HG03139 (cell line): Measurements from ENCODE around the gene CSTB.

Source experiments
- ATAC-seq: cut with Tn5 transposase; IDR thresholded peaks from one replicate; pipeline ENCODE4 v1.9.1; 2021; ENCODE audit not compliant: unreplicated experiment

Gene CSTB

DNA sequence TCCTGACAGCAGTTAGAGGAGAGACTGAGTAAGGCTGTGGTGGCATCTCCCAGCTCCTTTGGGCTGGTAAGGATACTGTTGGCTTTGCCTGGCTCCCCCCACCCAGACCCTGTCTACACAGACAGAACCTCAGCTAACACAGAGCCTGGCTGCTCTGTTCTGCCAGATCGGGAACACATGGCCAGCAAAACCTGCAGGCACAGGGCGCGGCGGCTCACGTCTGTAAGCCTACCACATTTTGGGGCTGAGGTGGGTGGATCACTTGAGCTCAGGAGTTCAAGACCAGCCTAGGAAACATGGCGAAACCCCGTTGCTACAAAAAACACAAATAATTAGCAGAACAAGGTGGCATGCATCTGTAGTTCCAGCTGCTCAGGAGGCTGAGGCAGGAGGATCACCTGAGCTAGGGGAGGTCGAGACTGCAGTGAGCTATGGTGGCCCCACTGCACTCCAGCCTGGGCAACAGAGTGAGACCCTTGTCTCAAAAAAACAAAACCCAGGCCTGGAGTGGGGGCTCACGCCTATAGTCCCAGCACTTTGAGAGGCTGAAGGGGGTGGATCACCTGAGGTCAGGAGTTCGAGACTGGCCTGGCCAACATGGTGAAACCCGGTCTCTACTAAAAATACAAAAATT, 6.7 kb downstream of the CSTB start:
- no peak for ATAC-seq

DNA sequence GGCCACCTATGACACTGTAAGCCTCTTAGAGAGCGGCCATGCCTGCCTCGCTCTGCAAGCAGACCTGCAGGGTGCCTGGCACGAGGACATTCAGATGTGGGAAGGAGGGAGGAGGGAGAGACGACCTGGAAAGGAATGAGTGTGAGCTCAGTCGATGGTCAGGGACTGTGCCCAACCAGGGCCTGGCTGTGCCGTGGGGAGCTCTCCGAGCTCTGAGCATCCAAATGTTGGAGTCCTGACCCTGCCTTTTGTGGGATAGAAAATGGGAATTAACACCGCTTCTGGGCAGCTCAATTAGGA, 7.3 kb downstream of the CSTB start:
- no peak for ATAC-seq

DNA sequence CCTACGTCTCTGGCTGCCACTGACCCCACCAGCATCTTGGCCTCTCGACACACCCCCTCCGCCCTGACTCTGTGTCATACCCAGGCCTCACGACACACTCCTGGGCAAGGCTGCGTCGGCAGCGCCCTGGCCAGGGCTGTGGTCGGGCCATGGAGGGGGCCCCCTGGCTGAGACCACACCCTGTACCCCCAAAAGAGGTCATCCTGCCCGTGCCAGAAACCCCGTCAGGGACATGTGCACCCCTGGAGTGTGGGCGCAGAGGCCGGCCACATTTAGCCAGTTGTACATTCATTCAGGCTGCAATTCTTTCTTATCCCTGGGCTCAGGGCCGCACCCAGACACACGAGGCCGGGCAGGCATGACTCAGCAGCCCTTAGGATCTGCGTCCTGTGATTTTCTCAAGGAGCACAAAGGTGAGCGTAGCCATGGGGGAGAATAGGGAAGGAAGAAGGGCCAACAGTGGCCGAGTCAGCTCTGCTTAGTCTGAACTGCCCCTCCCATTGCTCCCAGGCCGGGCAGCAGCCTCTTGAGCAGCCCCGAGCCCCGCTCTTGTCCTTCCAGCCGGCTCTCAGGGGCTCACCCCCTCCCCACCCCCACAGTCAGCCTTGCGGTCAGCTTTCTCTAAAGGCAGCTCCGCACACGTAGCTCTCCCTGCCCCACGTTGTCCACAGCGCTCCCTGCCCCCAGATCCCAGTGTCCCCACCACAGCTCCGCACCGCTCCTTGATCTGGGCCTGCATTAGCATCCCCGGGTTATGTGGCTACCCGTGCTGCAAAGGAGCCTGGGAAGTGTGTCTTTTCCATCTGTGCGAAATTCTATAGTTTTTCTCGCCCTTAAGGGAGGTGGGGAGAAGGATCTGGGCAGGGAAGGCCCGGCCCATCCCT, 7.9 kb downstream of the CSTB start:
- no peak for ATAC-seq

DNA sequence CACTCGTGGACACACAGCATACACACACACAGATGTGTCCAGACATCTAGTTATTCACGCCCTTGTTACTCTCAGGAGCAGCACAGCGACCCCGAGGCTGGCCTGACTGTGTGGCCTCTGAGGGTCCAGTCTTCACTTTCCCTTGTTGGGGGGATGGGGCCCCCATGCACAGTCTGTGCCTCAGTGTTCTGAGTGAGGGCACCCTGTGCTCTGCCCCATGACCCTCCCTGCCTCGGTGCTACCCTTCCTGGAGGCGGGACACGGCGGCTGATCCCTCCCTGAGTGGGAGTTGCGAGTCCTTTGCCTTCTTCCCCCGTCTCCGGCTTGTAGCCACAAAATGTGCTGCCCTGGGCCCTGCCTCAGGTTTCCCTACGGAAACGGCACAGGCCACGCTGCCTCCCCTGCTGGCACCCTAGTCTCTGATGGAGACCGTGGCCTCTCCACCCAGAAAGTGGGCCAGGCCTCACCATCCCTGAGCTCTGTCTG, 8.6 kb downstream of the CSTB start:
- no peak for ATAC-seq

DNA sequence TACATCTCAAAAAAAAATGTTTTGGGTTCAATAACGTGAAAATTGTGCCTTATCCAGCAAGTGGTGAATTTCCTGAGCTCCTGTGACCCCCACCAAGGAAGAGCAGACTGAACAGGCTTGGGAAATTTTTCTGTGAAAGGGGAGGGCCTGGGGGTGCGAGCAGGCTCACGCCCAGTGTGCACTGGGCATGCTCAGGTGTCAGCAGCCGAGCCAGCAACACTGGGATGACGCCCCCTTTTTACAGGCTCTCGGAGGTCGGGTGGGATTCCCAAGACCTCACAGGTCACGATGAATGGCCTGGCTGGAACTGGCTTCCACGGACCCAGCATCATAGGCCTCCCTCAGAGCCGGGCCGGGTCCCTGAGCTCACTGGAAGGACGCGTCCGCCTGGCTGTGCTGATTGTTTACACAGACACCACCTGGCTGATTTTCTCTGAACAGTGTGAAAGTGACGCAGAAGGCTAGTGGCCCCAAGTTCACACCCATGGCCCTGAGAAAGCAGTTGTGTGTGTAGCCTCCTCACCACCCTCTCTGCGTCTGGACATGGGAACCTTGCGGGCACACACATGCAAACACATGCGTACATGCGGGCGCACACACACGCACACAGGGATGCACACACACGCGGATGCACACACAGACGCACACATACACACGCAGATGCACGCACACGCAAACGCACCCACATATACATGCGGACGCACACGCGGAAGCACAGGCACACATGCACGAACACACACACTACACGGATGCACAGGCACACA, 9.2 kb downstream of the CSTB start:
- no peak for ATAC-seq

DNA sequence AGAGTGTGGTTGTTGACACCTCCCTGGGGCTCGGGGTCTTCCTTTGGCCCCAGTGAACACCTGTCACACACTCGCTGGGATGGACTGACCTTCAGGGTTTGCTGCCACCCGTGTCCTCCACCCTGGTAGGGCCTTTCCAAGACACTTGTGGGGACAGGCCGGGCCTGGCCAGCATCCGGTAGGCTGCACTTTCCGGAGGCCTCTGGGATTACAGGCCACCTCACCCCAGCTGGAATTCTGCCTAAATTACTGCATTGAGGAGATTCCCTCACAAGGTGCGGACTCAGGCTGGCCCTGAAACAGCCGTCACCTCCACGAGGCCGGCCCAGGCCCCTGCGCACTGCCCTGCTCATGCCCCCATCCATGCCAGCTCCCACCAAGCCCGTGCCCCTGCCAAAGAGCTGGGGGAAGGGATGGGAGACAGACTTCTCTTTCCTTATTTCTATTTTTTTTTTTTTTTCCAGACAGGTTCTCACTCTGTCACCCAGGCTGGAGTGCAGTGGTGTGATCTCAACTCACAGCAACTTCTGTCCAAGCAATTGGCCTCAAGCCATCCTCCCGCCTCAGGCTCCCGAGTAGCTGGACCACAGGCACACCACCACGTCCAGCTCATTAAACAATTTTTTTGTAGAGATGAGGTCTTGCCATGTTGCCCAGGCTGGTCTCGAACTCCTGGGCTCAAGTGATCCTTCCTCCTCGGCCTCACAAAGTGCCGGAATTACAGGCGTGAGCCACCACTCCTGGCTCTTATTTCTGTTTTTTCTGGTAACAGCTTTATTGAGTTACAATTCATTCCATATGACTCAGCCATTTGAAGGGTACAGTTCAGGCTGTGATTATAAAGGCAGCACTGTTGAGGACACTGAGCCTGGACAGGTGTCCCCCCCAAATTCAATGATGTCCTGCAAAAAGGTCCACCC, 11.3 kb downstream of the CSTB start:
- no peak for ATAC-seq

DNA sequence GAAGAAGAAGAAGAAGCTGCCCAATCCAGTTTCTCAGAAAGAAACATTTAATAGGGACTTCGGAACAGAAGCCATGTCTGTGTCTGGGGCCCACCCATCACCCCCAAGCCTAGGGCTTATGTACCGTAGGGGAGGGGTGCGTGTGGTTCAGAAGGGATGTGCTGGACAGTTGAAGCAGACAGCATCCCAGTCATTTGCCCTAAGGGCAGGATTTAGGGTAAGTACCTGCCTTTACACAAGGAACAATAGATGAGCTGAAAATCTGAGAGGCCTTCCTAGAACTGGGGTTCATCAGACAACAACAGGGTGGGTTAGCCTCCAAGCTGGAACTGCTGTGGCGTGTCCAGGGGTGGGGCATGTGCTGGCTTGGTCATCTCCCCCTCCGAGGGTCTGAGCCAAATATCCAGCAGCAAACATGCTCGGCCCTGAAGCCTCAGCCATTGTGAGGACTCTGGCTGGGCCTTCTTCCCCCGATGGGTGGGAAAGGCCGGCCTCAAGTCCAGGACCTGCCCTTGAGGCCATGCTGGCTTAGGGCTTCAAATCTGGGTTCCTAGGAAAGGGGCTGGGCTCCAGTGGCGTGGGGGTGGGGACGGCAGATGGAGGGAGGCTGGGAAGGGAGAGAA, 12.1 kb downstream of the CSTB start:
- ATAC-seq = no peak

DNA sequence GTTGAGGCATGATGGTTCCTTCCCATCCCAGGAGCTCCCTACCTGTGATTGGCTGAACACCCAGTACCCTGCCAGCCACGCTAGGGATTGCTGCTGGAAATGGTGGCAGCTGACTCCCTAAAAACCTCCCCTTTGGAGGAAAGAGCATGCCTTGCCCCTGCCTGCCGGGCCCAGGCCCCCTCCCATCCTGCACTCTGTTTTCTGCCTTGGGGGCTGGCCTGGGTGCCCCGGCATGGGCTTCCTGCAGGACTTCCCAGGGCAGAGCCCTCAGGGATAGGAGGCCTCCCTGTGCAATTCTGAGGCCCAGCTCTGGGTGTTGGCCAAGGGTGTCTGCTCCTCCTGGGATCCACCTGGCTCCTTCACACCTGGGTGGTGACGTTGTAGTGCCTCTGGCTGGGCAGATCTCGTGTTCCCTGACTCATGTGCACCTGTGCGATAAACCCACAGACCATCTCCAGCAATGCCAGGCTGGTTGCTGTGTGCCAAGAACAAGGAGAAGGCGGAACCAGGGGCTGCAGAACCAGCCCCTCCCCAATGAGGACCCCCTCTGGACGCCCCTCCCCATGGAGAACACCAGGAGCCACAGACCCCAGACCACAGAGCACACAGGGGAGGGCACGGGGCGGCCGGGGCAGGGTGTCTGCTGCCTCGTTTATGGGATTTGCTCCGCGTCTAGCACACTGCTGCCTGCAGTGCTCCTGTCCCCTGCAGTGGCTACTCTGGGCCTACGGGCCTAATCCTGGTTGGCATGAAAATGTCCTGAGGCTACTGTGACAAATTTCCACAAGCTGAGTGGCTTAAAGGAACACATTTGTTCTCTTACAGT, 13.6 kb downstream of the CSTB start:
- no peak for ATAC-seq

DNA sequence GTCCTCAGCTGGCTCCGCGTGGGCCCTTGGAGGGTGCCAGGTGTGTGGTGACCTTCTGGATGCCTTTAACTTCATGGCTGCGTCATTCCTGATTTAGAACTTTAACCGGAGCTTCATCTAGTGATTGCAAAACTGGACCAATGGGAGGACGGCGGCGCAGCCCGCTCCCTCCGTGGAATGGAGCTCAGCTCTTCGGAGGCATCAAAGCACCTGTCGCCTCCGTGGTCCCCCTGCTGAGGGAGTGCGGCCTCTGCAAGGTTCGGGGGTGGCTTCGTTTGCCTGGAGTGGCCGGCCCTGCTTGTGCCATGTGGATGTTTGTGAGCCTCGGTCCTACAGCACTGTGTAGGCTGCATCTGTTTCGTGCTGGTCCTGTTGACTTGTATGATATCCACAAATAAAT, 14.2 kb downstream of the CSTB start:
- no peak for ATAC-seq

DNA sequence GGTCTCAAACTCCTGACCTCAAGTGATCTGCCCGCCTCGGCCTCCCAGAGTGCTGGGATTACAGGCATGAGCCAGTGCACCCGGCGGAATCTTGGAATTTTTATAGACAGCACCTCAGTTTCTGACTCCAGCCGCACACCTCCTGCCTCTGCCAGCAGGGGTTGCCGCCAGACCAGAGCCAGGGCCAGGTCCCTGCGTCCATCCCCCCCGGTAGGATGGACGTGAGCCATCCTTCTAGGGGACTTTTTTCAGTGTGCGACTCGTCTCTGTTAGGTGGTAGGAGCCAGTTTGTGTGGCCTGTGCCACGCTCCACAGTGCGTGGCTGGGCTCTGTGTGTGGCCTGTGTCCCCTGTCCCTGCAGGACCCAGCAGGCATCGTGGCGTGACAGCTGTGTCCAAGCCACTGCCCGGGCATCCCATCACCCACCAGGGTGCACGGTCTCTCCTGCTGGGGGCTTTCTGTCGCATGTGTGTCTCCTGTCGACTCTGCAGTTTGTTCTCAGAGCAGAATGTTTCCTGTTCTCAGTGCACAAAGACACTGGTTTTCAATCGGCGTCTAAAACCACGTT, 15.6 kb downstream of the CSTB start:
- no peak for ATAC-seq

DNA sequence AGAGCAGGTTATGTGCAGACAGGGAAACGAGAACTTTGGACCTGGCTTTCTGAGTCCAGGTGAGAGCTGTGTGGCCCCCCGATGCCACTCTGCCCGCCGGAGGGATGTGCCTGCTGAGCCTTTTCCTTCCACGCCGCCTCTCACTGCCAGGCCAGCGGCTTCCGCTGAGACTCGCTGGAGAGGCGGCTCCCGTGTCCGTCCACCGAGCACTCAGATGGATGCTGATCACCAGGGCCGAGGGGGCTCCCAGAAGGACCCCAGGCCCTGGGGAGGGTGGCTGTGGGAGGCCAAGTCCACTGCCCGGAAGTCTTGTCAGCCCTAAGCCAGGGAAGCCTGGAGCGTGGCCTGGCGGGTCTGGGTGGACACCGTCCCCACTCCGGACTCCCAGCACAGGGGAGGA, 16.5 kb downstream of the CSTB start:
- ATAC-seq = no peak

DNA sequence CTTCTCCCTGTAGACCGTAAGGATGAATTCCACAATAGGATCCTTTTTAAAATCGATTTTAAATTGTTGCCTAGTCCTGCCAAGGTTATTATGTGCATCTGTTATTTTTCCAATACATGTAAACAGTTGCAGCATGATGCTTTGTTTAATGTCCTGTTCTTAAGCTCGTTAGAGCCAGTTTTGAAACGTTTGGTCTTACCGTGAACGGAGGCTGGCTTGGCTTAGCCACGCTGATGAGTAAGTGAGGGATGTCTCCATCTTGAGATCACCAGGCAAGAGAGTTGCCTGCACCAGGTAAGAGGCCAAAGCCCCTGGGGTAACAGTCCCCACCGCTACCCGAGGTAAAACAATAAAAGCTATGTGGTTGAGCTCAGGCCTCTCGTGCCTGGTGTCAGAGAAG, 17.3 kb downstream of the CSTB start:
- ATAC-seq = no peak

DNA sequence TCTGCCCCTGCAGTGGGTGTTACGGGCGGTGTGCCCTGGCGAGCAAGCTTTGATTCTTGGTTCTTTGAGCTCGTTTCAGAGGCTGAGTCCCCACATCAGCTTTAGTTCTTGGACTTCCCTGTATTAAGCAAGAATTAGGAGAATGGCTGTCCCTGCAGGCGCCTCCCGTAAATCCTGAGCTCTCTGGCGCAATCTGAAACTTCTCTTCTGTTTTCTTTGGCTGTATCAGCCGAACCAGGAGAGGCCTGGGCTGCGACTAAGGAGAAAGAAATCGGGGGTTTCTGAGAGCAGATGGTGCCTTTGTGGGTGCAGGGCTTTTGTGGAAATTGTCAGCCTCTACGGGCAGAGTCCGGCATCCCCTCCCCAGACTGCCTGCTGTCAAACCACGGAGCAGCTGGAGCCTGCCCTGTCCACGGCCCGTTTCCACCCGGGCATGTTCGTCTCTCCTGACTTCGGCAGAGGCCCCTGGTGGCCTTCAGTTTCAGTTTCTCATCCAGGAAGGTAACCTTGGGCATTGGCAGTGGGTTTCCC, 17.9 kb downstream of the CSTB start:
- no peak for ATAC-seq

DNA sequence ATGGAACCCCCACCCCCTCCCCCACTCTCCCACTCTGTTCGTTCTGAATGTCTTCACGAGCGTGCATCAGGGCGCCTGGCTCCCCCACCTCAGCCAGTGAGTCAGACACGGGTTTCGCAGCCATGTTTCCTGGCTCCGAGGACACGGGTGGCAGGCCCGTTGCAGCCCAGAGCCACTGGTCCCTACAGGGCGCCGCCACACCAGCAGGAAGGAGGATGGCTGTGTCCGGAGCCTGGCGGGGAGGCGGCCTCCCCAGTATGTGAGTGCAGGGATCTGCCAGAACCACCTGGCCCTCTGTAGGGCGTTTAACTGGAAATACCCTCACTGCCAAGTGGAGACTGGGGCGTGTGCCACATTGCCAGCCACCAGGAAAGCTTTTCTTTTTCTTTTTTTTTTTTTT, 18.5 kb downstream of the CSTB start:
- no peak for ATAC-seq

DNA sequence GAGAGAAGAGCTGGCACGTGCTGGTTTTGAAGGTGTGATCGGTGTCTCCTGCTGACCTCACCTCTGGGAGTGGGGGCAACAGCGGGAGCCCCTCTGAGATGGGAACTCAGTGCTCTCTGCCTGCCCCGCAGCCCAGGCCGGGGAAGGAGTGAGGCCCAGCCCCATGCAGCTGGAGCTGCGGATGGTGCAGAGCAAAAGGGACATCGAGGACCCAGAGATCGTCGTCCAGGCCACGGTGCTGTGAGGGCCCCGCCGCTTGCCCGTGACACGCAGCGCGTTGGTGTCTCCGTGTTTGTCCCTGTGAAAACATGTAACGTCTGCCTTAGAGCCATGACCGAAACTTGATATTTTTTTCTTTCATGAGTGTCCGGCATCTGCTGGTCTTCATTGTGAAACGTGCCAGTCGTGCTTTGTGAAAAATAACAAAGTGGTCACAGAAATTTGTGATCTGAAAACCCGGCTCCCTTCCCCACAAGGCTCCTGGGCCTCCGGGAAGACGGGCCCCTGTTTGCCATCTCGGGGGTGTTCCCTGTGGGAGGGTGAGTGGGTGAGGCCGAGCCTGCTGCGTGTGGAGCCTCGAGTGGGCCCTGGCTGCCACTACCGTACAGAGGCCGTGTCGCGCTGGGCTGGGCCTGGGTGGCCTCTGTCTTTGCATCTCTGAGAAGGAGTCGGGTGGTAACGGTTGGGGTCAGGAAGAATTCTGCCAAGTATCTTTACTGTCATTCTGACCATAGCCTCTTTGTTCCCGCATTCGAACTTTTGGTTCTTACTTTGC, 20.1 kb downstream of the CSTB start:
- no peak for ATAC-seq

DNA sequence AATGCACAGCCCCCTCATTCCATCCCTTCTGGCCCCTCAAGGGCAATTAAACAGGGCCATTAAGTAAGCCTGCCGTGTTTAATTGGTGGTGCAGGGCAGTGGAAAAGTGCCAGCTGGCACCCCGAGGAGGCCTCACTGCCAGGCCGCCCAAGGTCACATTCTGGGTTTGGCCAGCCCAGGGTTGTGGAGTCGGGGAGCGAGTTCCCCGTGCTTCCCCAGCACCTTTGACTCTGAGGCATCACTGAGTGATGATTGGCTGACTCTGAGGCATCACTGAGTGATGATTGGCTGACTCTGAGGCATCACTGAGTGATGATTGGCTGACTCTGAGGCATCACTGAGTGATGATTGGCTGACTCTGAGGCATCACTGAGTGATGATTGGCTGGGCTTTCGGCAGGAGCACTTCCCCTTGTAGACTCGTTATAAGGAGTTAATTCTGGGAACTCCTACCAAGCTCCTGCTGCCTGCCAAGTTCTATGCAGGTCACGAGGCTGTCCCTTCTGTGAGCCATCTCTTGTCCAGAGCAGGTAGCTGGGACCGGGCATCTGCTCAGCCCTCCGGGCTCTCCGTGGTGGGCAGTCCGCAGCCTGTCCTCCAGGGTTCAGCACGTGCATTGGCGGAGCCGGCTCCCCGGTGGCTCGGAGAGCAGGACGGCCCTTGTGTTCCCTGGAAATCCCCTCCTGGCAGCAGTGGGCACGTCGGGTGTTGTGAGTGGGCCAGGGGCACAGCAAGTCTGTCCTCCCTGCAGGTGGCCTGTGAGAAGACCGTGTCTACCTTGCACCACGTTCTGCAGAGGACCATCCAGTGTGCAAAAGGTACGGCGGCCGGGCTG, 20.9 kb downstream of the CSTB start:
- ATAC-seq = no peak

DNA sequence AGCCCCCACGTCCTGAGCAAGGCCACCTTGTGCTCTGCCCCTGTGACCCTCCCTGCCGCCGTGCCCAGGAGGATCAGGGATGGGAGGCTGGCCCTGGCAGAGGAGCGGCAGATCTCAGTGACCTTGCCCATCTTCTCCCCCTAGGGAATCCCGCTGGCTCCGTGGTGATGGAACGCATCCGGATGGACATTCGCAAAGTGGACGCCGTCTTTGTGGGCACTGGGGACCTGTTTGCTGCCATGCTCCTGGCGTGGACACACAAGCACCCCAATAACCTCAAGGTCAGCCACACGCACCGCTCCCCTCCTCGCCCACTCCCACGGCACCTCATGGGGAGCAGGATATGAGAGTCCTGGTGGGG, 22.7 kb downstream of the CSTB start:
- ATAC-seq = no peak
